CD4-positive, alpha-beta memory T cell (primary cell): ENCODE results near the gene ANKMY2. TPM values are rescaled to one million over a fixed set of nuclear protein-coding genes. Genes with fewer than 3 reads are reported as not detected.

Experiments used
- CTCF ChIA-PET: fragments of 350-600 bp; sonication (Branson Sonifier 250); formaldehyde crosslinking; loops from one replicate; lab custom pipeline; 2021; ENCODE audit warnings: inconsistent platforms; ENCODE audit not compliant: partially characterized antibody; lab: Charles Lee
- POLR2A ChIA-PET: fragments of 350-600 bp; sonication (Branson Sonifier 250); formaldehyde crosslinking; loops from one replicate; lab custom pipeline; 2021; ENCODE audit not compliant: partially characterized antibody; lab: Charles Lee
- DNase-seq, 5 donors: peaks; one replicate each; pipeline versions ENCODE4 v3.0.0 to v3.0.0-alpha.2; 2020 to 2022; ENCODE audit warnings: mixed read lengths in 1 of 5
- H3K27ac ChIP-seq: one replicate; pipeline ENCODE4 v1.7.0; 2013; ENCODE audit warnings: low read depth, low read length
- H3K27me3 ChIP-seq: 2 replicates; pipeline ENCODE4 v1.7.0; 2013; ENCODE audit warnings: mild to moderate bottlenecking, low read length, moderate library complexity; ENCODE audit not compliant: insufficient read depth
- H3K36me3 ChIP-seq: 2 replicates; pipeline ENCODE4 v1.7.0; 2013; ENCODE audit warnings: mild to moderate bottlenecking, low read length, moderate library complexity; ENCODE audit not compliant: insufficient read depth
- H3K4me1 ChIP-seq: 2 replicates; pipeline ENCODE4 v1.7.0; 2013; ENCODE audit warnings: mild to moderate bottlenecking, low read length, moderate library complexity; ENCODE audit not compliant: insufficient read depth
- H3K4me3 ChIP-seq, 2 donors: one replicate each; pipeline ENCODE4 v1.7.0; 2013; ENCODE audit warnings: low read length in 2 of 2, mild to moderate bottlenecking in 1 of 2
- H3K9me3 ChIP-seq, 2 donors: one replicate each; pipeline ENCODE4 v1.7.0; 2013; ENCODE audit warnings: low read length in 2 of 2, control low read depth in 1 of 2; ENCODE audit not compliant: control insufficient read depth in 1 of 2
- H3K27ac Mint-ChIP-seq, 7 donors: one replicate each; pipeline ENCODE4 v1.8.0; 2020 to 2021; ENCODE audit warnings: mixed read lengths in 7 of 7, mild to moderate bottlenecking in 6 of 7, inconsistent platforms in 3 of 7, moderate library complexity in 3 of 7
- H3K27me3 Mint-ChIP-seq, 2 donors: one replicate each; pipeline ENCODE4 v1.8.0; 2020 to 2021; ENCODE audit warnings: mixed read lengths in 2 of 2
- H3K36me3 Mint-ChIP-seq, 2 donors: one replicate each; pipeline ENCODE4 v1.8.0; 2020 to 2021; ENCODE audit warnings: mixed read lengths in 2 of 2, inconsistent platforms in 1 of 2, mild to moderate bottlenecking in 1 of 2
- H3K4me1 Mint-ChIP-seq, 4 donors: one replicate each; pipeline ENCODE4 v1.8.0; 2020 to 2021; ENCODE audit warnings: mixed read lengths in 4 of 4, mild to moderate bottlenecking in 1 of 4
- H3K4me3 Mint-ChIP-seq, 8 donors: one replicate each; pipeline ENCODE4 v1.8.0; 2020 to 2021; ENCODE audit warnings: mixed read lengths in 8 of 8, mild to moderate bottlenecking in 7 of 8, moderate library complexity in 6 of 8, inconsistent platforms in 3 of 8
- H3K9me3 Mint-ChIP-seq, 8 donors: one replicate each; pipeline ENCODE4 v1.8.0; 2020 to 2021; ENCODE audit warnings: mixed read lengths in 8 of 8, mild to moderate bottlenecking in 5 of 8, inconsistent platforms in 3 of 8, moderate library complexity in 1 of 8
- intact Hi-C: fragments of 100-400 bp; cut with micrococcal nuclease; formaldehyde crosslinking; loops from one replicate; pipeline ENCODE4 v1.15.1; 2023
- polyA plus RNA-seq, 2 donors: library from polyadenylated mRNA; unstranded; fragments of 300-500 nt; fragmentation: Illumina TruSeq; gene quantifications; one replicate each; pipeline ENCODE4 v1.2.3, GENCODE V29; 2021
- total RNA-seq, 2 experiments: library from RNA; stranded (reverse); gene quantifications; one replicate each; pipeline ENCODE4 v1.2.3, GENCODE V29; 2021

Gene ANKMY2
- total and polyA plus RNA-seq, 4 experiments from 2014 or later = 13.6 to 21.4 (median 17.6) TPM

DNA sequence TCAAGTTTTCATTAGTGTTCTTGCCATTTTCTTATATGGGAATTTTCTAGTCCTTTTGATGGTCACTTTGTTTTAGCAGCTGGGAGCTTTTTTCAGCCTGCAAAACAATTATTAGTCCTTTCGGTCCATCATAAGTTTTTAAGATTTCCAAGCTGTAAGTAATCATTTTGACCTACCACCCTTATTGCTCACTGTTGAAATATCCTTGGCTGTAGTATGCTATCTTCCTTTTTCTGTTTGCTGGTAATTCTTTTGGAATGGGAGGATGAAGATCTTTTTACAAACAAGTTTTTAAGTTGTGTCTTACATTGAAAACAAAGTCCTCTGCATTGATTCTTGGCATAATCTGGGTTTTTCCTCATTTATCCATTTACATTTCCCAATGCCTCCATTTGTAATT, 24.5 kb upstream of the ANKMY2 start:
- no peaks in the 10 kb centered on the region for H3K9me3 Mint-ChIP-seq
- H3K36me3 Mint-ChIP-seq = peaks cover 49 to 59% of the 10 kb centered on the region in 2 donors
- intact Hi-C loops = no loop called here
- peak overlapping the region in 1 of 7 donors; percentile 8 for H3K27ac Mint-ChIP-seq
- DNase-seq = no peak
- H3K4me1 Mint-ChIP-seq = peaks cover 3 to 14% (median 6%) of the 10 kb centered on the region in 4 donors
- Histone ChIP-seq H3K36me3 (no peaks in the 10 kb centered on the region), H3K4me3 (no peak overlapping the region), H3K27ac (no peak overlapping the region), H3K4me1 (no peaks in the 10 kb centered on the region), H3K27me3 (no peaks in the 10 kb centered on the region), H3K9me3 (no peaks in the 10 kb centered on the region)
- H3K27me3 Mint-ChIP-seq = no peaks in the 10 kb centered on the region
- peak overlapping the region in 1 of 8 donors; percentile 13 for H3K4me3 Mint-ChIP-seq
- ChIA-PET POLR2A (no interaction called here), CTCF (no interaction called here)

DNA sequence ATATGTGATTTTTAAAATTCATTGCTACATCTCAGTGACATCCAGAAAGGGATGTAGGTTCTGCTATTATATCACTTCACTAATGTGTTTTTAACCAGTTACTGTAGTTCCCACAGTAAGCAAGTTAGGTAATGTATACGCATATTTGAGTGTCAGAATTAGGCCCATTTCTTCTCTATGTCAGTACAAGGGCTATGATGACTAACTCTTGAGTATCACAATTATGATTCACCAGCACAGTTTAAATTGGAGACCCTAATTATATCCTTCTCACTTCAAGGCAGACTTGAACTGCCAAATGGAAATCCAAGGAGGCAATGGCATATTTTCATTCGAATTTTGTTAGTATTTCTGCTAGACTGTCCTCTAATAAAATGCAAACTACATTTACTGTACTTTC, 24.0 kb upstream of the ANKMY2 start:
- DNase-seq = no peak
- Histone ChIP-seq H3K9me3 (no peaks in the 10 kb centered on the region), H3K27me3 (no peaks in the 10 kb centered on the region), H3K4me3 (no peak overlapping the region), H3K27ac (no peak overlapping the region), H3K4me1 (no peaks in the 10 kb centered on the region), H3K36me3 (no peaks in the 10 kb centered on the region)
- Mint-ChIP-seq H3K9me3 (no peaks in the 10 kb centered on the region), H3K4me1 (peaks cover 3 to 14% (median 6%) of the 10 kb centered on the region in 4 donors), H3K4me3 (no peak overlapping the region), H3K27me3 (no peaks in the 10 kb centered on the region), H3K36me3 (peaks cover 49 to 58% of the 10 kb centered on the region in 2 donors), H3K27ac (no peak overlapping the region)
- CTCF ChIA-PET = interaction anchor here (1.1 kb wide), 1 partner anchor 13 kb away, joined by 3 read pairs; no protein-coding TSS in a partner anchor
- intact Hi-C loops = no loop called here
- POLR2A ChIA-PET = no interaction called here

DNA sequence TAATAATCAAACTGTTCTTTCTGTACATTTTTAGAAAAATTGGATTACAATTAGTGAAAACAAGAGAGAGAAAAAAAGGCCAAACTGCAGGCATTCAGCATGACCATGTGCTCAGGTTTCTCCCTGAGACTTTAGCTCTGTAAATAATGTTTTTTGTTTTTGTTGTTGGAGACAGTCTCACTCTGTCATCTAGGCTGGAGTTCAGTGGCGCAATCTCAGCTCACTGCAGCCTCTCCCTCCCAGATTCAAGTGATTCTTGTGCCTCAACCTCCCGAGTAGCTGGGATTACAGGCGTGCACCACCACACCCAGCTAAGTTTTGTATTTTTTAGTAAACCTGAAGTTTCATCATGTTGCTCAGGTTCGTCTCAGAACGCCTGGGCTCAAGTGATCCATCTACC, 23.4 kb upstream of the ANKMY2 start:
- H3K4me3 Mint-ChIP-seq = no peak overlapping the region
- no peaks in the 10 kb centered on the region for H3K36me3 ChIP-seq
- H3K4me1 Mint-ChIP-seq = peaks cover 3 to 17% (median 6%) of the 10 kb centered on the region in 4 donors
- ChIA-PET POLR2A (no interaction called here), CTCF (interaction anchor here (1.1 kb wide), 1 partner anchor 12 kb away, joined by 3 read pairs; no protein-coding TSS in a partner anchor)
- H3K36me3 Mint-ChIP-seq = peaks cover 53 to 63% of the 10 kb centered on the region in 2 donors
- no peaks in the 10 kb centered on the region for H3K27me3 ChIP-seq
- peak overlapping the region in 1 of 7 donors; percentile 35 for H3K27ac Mint-ChIP-seq
- no peak for DNase-seq
- H3K27ac ChIP-seq = no peak overlapping the region
- no peaks in the 10 kb centered on the region for H3K9me3 ChIP-seq
- no peaks in the 10 kb centered on the region for H3K9me3 Mint-ChIP-seq
- H3K4me1 ChIP-seq = no peaks in the 10 kb centered on the region
- intact Hi-C loops = no loop called here
- no peaks in the 10 kb centered on the region for H3K27me3 Mint-ChIP-seq
- no peak overlapping the region for H3K4me3 ChIP-seq

DNA sequence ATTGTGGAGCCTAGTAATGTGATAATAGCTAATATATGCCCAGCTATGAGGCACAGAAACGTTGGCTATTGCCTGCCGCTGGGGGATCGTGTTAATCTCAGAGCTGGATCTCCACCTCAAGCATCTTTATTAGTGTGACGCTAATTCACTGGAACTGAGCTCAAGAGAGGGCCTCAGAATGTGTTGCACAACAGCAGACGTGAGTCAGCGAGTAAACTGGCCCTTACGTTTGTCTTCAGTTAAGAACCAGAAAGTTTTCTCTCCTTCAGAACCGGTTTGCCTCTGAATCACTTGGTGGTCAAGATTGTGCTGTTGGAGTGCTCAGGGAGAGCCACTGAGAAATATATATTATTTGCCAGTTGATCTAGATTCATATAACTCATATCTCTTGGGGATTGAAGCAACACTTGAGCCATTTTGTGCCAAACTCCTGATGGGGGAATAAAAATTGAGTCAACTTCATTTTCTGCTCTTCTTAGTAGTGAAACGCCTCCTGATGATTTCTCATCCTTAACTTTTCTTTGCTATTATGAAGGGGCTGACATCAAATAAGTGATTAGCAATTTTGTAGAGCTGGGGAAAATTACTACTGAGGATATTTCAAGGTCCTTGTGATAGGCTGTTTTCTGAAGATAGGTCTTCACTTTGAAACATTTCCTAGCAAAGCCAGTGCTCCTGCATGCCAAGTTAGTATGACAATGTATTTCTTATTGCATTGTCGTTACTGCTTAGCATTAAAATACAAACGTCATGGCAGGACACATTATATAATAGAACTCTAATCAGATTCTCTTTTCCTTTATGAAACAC, 22.7 kb upstream of the ANKMY2 start:
- H3K27ac Mint-ChIP-seq = no peak overlapping the region
- peaks cover 52 to 63% of the 10 kb centered on the region in 2 donors for H3K36me3 Mint-ChIP-seq
- H3K27ac ChIP-seq = no peak overlapping the region
- intact Hi-C loops = no loop called here
- no peaks in the 10 kb centered on the region for H3K9me3 Mint-ChIP-seq
- no peaks in the 10 kb centered on the region for H3K27me3 Mint-ChIP-seq
- no peaks in the 10 kb centered on the region for H3K36me3 ChIP-seq
- no peak overlapping the region for H3K4me3 ChIP-seq
- POLR2A ChIA-PET = interaction anchor here (2.2 kb wide), 1 partner anchor 23 kb away, joined by 5 read pairs; the partner anchor contains the start of genes ANKMY2 and BZW2
- H3K27me3 ChIP-seq = no peaks in the 10 kb centered on the region
- CTCF ChIA-PET = interaction anchor here (1.1 to 1.4 kb wide), 2 partner anchors 8 to 11 kb away, joined by 3 read pairs; no protein-coding TSS in a partner anchor
- H3K4me3 Mint-ChIP-seq = no peak overlapping the region
- H3K4me1 Mint-ChIP-seq = peaks cover 3 to 17% (median 6%) of the 10 kb centered on the region in 4 donors
- no peak for DNase-seq
- no peaks in the 10 kb centered on the region for H3K4me1 ChIP-seq
- H3K9me3 ChIP-seq = no peaks in the 10 kb centered on the region

DNA sequence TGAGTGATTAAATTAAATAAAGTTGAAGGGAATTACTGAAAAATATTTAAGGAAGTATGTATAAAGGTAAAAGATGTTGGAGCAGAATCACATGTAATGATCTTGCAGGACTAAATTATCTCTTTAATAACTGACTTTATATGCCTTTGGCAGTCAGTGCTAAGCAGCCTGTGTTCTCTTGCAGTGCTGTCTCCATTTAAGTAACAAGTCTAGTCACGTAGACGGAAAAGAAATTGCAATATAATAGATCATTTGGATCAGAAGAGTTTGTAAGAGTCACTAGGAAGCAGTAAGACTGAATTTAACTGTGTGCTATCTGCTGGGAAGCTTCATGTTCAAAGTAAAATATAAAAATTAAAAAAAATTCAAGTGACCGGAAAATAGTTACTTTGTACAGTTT, 21.8 kb upstream of the ANKMY2 start:
- DNase-seq = no peak
- Histone ChIP-seq H3K36me3 (no peaks in the 10 kb centered on the region), H3K4me3 (no peak overlapping the region), H3K27me3 (no peaks in the 10 kb centered on the region), H3K27ac (no peak overlapping the region), H3K9me3 (no peaks in the 10 kb centered on the region), H3K4me1 (no peaks in the 10 kb centered on the region)
- intact Hi-C loops = no loop called here
- ChIA-PET POLR2A (interaction anchor here (2.2 kb wide), 1 partner anchor 22 kb away, joined by 5 read pairs; the partner anchor contains the start of genes ANKMY2 and BZW2), CTCF (interaction anchor here (0.8 to 1.4 kb wide), 2 partner anchors 8 to 10 kb away, joined by 3 read pairs; no protein-coding TSS in a partner anchor)
- no peak overlapping the region for H3K4me3 Mint-ChIP-seq
- H3K27ac Mint-ChIP-seq = peak overlapping the region in 1 of 7 donors; percentile 51
- peaks cover 49 to 56% of the 10 kb centered on the region in 2 donors for H3K36me3 Mint-ChIP-seq
- H3K27me3 Mint-ChIP-seq = no peaks in the 10 kb centered on the region
- H3K9me3 Mint-ChIP-seq = no peaks in the 10 kb centered on the region
- H3K4me1 Mint-ChIP-seq = peaks cover 7 to 17% (median 8%) of the 10 kb centered on the region in 4 donors

DNA sequence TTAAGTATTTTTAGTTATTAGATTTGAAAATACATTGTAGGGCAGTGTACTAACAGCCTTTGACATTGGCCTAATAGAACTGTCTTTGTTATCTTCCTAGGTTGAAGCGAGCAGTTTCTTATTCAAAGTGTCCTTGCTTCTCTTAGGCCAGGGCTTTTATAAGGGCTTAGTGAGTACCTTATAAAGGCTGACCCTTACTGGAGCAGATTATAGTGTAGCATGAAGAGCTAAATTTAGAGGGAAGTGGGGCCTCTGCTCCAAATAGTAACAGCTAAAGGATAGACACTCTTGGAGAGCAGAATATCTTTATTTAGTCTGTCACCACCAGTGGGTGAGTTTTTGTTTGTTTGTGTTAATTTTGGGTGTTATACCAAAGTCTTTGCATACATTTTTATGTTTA, 16.4 kb upstream of the ANKMY2 start:
- no peak overlapping the region for H3K27ac ChIP-seq
- ChIA-PET POLR2A (no interaction called here), CTCF (interaction anchor here (1.2 kb wide), 1 partner anchor 26 kb away, joined by 3 read pairs; no protein-coding TSS in a partner anchor)
- no peak for DNase-seq
- H3K36me3 ChIP-seq = no peaks in the 10 kb centered on the region
- Mint-ChIP-seq H3K27ac (no peak overlapping the region), H3K36me3 (peaks cover 13 to 22% of the 10 kb centered on the region in 2 donors), H3K27me3 (no peaks in the 10 kb centered on the region), H3K4me1 (peaks cover 8 to 18% (median 12%) of the 10 kb centered on the region in 4 donors), H3K9me3 (no peaks in the 10 kb centered on the region), H3K4me3 (no peak overlapping the region)
- no peaks in the 10 kb centered on the region for H3K4me1 ChIP-seq
- no peak overlapping the region for H3K4me3 ChIP-seq
- no peaks in the 10 kb centered on the region for H3K27me3 ChIP-seq
- H3K9me3 ChIP-seq = no peaks in the 10 kb centered on the region
- intact Hi-C loops = no loop called here

DNA sequence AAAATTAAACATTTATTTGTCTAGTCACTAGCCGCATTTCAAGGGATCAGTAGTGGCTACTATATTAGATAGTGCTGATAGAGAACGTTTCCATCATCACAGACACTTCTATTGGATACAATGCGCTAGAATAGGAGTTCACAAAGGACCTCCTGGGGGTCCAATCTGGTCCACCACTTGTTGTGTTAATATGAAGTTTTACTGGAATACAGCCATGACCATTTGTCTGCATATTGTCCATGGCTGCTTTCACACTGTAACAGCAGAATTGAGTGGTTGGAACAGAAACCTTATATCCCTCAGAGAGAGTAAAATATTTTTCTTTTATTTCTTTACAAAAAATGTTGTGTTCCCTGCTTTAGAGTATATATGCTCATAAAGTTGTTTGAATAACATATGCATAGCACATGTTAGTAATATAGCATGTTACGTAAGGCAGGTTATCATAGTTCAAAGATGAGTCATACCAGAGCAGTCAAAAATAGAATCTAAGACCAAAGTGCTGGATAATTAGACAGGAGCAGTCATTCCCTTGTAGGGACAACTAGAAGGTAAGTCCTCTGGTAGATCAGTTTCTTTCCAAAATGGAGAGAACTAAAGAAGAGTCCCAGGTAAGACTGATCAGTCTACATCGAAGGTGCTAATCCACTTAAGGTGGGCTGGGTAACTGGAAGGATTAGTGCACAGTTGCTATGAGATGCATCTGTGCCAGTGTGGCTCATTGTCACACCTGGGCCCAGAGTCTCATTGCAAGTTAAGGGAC, 15.3 kb upstream of the ANKMY2 start:
- Mint-ChIP-seq H3K27me3 (no peaks in the 10 kb centered on the region), H3K9me3 (no peaks in the 10 kb centered on the region), H3K4me3 (no peak overlapping the region), H3K27ac (no peak overlapping the region), H3K36me3 (peaks cover 11 to 21% of the 10 kb centered on the region in 2 donors), H3K4me1 (peaks cover 8 to 25% (median 14%) of the 10 kb centered on the region in 4 donors)
- Histone ChIP-seq H3K4me1 (no peaks in the 10 kb centered on the region), H3K27me3 (no peaks in the 10 kb centered on the region), H3K27ac (no peak overlapping the region), H3K36me3 (no peaks in the 10 kb centered on the region), H3K4me3 (no peak overlapping the region), H3K9me3 (no peaks in the 10 kb centered on the region)
- ChIA-PET POLR2A (interaction anchor here (0.6 to 0.7 kb wide), 2 partner anchors 20 to 456 kb away, joined by 3 read pairs; no protein-coding TSS in a partner anchor), CTCF (no interaction called here)
- intact Hi-C loops = no loop called here
- no peak for DNase-seq
